GM18870 (cell line): Measurements from ENCODE around the gene ACLY.
"Not testable (repeated sequence)": the region's sequence is repeated elsewhere in the genome, so short reads cannot be mapped to it uniquely, and the experiment has no call there.

ENCODE experiments used
- ATAC-seq: cut with Tn5 transposase; IDR thresholded peaks from one replicate; pipeline ENCODE4 v1.9.1; 2021; ENCODE audit warnings: moderate library complexity; ENCODE audit not compliant: unreplicated experiment

Gene ACLY

GRCh38 chr17:41835800-41836549 lies 82.8 kb downstream of the ACLY start, which contains the start of gene NT5C3B:
TSS of gene NT5C3B (minus strand) at chr17:41836232. CDS start at chr17:41836193, 39 bp downstream.
- no peak for ATAC-seq

GRCh38 chr17:41835214-41835799 lies 83.4 kb downstream of the ACLY start:
- ATAC-seq = no peak

- ATAC-seq = not testable (repeated sequence)
Observed at GRCh38 chr17:41829961-41830360, 88.8 kb downstream of the ACLY start.

GRCh38 chr17:41825175-41825845 lies 93.4 kb downstream of the ACLY start:
- ATAC-seq = no peak

GRCh38 chr17:41824086-41824485 lies 94.7 kb downstream of the ACLY start:
- no peak for ATAC-seq

- ATAC-seq = no peak
Observed at GRCh38 chr17:41823580-41823979, 95.2 kb downstream of the ACLY start.

- no peak for ATAC-seq
Observed at GRCh38 chr17:41823141-41823524, 95.6 kb downstream of the ACLY start.

- ATAC-seq = no peak
Observed at GRCh38 chr17:41822216-41823140, 96.3 kb downstream of the ACLY start.

GRCh38 chr17:41821776-41822175 lies 97.0 kb downstream of the ACLY start:
- ATAC-seq = no peak

- no peak for ATAC-seq
Observed at GRCh38 chr17:41818024-41818423, 100.7 kb downstream of the ACLY start.
